EL (cell line): ENCODE data around the gene ARHGAP11A.
"Not testable (repeated sequence)": the region's sequence is repeated elsewhere in the genome, so short reads cannot be mapped to it uniquely, and the experiment has no call there.

Source experiments
- DNase-seq: peaks from one replicate; pipeline ENCODE4 v3.0.0-alpha.2; 2016

ARHGAP11A gene, protein sequence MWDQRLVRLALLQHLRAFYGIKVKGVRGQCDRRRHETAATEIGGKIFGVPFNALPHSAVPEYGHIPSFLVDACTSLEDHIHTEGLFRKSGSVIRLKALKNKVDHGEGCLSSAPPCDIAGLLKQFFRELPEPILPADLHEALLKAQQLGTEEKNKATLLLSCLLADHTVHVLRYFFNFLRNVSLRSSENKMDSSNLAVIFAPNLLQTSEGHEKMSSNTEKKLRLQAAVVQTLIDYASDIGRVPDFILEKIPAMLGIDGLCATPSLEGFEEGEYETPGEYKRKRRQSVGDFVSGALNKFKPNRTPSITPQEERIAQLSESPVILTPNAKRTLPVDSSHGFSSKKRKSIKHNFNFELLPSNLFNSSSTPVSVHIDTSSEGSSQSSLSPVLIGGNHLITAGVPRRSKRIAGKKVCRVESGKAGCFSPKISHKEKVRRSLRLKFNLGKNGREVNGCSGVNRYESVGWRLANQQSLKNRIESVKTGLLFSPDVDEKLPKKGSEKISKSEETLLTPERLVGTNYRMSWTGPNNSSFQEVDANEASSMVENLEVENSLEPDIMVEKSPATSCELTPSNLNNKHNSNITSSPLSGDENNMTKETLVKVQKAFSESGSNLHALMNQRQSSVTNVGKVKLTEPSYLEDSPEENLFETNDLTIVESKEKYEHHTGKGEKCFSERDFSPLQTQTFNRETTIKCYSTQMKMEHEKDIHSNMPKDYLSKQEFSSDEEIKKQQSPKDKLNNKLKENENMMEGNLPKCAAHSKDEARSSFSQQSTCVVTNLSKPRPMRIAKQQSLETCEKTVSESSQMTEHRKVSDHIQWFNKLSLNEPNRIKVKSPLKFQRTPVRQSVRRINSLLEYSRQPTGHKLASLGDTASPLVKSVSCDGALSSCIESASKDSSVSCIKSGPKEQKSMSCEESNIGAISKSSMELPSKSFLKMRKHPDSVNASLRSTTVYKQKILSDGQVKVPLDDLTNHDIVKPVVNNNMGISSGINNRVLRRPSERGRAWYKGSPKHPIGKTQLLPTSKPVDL

DNA sequence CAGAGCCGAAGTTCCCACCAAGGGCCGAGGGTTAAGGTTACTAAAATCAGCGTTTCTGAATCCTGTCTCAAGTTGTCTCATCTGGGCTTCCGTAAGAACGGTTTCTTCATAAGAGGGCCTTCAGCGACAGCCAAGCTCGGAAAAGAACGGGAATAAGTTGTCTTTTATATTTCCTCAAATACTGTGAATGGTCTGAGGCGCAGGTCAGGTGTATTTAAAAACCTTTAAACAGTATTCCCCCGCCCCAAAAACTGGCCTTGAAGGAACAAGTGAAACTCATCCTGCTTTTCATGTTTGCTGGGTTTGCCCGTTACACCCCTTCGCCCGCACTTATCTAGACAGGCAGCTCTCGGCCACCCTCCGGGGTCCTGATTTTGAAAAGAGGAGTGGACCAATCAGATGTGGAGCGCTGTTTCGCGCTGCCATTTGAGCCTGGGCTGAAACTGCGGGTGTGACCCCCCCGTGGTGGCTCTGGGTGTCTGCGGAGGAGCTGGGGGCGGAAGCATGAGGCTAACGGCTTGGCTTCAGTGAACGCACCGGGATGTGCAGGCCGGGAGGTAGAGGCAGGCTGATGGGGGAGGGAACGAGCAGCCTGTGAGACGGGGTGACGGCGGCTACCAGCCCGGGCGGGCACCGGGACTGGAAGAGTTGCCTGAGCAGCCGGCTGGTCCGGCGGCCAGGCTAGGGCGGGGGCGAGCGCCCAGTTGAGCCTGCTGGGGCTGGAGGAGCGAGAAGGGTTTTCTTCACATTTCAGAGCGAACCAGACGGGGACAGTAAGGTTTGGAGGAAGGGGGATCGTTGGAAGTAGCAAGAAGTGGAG is at the start of gene ARHGAP11A:
Gene ARHGAP11A, plus strand, starts transcription at position 454 of the 820 bp plus-strand sequence. CDS start 708 bp downstream, outside the sequence.
- peak; percentile 82 for DNase-seq

DNA sequence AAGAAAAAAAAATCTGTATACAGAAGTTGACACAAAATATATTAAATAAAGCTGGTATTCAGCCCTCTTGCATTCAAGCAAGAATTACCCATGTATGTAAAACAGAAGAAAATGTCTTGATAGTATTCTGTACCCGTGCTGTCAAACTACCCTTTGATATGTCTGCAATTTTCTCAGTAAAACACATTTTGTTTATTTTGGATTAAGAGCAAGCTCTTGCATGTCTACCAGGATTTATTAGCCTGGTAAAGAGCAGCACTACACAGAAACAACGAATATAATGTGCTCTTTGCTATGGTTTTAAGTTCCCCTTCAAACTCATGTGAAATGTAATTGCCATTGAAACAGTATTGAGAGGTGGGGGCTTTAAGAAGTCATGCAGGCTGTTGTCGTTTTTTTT is 46.3 kb upstream of the ARHGAP11A start:
- not testable (repeated sequence) for DNase-seq

DNA sequence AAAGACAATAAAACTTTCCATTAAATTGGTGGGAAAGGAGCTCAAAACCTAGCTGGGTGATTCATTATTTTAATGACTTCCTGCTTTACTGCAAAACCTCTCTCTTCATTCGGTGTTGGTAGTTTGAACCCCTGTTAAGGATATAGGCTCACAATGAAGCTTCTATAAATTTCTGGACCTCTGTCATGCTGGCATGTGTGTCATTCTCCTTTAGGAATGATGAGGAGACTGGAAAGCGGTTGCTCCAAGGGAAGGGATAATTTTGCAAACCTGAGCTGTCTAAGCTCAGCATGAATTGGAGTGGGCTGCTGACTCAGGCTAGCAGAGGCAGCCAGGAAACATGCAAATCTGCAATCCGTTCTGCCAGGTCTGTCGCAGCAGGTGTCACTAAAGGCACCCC is 36.8 kb upstream of the ARHGAP11A start:
- not testable (repeated sequence) for DNase-seq

DNA sequence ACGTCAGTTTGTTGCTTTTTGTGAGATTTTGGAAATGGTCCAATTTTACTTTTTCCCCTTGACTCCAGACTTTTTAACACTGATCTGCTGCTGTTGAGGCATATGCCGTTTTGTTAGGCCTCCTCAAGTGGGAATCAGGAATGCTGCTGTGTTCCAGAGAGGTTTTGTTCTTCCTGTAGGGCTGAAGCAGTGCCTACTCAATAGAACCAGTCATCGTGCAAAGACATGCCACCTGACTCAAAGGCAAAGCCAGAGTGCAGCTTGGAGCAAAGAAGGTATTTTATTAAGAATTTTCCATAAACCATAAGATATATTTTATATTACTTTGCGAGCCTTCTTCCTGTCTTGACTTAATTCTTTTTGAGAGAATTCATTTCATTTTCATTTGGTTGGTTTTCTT is 29.5 kb upstream of the ARHGAP11A start:
- DNase-seq = not testable (repeated sequence)

DNA sequence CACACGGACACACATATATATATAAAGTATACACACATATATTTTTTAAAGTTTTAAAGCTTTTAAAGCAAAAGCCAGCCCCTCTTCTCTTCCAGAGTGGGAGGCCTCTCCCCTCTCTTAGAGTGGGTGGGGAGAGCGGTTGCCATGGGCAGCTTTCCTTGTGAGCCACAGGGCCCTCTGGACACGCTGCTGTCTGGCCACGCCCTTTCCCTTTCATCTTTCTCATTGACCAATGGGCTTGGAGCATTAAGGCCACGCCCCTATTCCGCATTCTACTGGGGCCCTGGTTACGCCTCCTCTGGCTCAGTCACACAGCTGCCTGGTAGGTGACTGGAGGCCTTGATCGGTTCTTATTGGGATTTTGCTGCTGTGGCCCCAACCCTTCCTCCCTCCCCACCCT is 22.2 kb upstream of the ARHGAP11A start, which contains the start of gene GOLGA8N:
Gene GOLGA8N, plus strand, starts transcription at position 306 of the 400 bp plus-strand sequence.
- DNase-seq = not testable (repeated sequence)

DNA sequence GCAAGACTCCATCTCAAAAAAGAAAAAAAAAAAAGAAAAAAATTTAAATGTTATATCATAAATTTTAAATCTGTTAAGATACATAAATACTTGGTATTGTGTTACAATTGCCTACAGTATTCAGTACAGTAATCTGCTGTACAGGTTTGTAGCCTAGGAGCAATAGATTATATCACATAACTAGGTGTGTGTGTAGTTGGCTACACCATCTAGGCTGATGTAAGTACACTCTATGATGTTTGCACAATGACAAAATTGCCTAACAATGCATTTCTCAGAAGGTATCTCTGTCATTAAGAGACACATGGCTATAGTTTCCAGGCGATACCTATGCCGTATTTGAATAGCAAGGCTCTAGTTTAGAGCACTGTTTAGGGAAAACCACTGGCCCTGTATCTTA is 5.8 kb upstream of the ARHGAP11A start:
- not testable (repeated sequence) for DNase-seq

DNA sequence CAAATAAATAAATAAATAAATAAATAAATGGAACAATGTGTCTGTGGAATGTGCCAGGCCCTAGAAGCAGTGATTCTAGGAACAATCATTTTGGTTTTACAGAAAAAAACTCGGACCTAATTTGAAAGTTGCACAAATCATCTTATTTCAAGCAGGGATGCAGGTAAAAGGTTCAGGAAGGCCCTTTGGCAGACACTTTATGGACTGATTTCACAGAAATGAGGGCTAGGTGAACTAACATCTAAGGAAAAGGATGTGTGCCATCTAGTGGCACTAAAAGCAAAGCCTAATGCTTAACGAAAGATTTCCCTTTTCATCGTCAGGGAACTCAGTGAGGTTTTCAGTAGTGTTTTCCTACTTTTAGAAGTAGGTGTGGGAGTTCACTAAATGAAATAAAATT is 4.6 kb upstream of the ARHGAP11A start:
- peak; percentile 43 for DNase-seq

DNA sequence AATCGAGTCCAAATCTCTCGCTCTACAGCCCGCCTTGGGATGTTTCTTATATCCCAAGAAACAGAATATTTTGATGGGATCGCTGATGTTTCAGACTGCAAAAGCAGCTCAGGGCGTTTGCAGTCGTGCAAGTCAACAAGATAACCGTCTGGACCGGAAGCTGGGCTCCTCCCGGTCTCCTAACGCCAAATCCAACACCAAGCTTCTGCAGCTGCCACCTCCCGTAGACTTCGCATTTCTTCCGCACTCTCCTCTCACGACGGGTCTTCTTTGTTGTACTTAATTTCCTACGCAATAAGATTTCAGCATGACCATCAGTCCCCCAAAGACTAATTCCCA is 623 bp upstream of the ARHGAP11A start:
- not testable (repeated sequence) for DNase-seq

DNA sequence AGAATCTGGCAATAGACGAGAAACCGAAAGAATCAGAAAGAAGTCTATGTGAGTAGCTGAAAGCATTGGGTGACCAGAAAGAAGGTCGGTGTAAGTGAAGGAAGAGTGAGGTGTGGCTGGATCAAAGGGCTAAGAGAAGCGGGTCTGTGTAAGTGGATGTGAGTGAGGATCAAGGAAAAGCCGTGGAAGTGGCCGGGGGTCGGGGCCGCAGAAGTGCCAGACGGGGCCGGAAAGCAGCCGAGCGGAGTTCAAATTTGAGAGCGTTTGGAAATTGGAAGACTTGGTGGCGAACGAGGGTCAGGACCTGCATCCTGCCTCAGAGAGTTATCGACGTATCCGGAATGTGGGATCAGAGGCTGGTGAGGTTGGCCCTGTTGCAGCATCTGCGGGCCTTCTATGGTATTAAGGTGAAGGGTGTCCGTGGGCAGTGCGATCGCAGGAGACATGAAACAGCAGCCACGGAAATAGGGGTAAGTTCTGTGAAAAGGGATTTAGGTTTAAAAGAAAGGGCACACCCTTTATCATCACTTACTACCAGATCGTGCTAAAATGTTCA is 645 bp downstream of the ARHGAP11A start:
- peak; percentile 34 for DNase-seq

DNA sequence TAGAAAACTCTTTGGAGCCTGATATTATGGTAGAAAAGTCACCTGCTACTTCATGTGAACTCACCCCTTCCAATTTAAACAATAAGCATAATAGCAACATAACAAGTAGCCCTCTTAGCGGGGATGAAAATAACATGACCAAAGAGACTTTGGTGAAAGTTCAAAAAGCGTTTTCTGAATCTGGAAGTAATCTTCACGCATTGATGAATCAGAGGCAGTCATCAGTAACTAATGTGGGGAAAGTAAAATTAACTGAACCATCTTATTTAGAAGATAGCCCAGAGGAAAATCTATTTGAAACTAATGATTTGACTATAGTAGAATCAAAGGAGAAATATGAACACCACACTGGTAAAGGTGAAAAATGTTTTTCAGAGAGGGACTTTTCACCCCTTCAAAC is 21.1 kb downstream of the ARHGAP11A start:
- no peak for DNase-seq

DNA sequence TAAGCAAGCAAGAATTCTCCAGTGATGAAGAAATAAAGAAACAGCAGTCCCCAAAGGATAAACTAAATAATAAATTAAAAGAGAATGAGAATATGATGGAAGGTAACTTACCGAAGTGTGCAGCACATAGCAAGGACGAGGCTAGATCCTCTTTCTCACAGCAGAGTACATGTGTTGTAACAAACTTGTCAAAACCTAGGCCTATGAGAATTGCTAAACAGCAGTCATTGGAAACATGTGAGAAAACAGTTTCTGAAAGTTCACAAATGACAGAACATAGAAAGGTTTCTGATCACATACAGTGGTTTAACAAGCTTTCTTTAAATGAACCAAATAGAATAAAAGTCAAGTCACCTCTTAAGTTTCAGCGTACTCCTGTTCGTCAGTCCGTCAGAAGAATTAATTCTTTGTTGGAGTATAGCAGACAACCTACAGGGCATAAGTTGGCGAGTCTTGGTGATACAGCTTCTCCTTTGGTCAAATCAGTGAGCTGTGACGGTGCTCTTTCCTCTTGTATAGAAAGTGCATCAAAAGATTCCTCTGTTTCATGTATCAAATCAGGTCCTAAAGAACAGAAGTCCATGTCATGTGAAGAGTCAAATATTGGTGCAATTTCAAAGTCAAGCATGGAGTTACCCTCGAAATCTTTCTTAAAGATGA is 21.7 kb downstream of the ARHGAP11A start:
- DNase-seq = no peak

DNA sequence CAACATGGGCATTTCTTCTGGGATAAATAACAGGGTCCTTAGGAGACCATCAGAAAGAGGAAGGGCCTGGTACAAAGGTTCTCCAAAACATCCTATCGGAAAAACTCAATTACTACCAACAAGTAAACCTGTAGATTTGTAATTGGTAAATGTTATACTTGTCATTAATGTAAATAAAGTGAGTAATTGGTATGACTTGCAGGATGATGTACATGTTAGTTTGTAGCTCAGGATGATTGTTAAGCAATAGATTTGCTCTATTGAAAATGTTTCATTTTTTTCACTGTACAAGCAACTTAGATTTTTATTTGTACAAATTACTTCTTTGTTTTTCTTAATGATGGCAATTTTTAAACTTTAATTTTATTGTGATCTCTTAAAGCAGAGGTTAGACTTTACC is 22.4 kb downstream of the ARHGAP11A start:
- DNase-seq = no peak

DNA sequence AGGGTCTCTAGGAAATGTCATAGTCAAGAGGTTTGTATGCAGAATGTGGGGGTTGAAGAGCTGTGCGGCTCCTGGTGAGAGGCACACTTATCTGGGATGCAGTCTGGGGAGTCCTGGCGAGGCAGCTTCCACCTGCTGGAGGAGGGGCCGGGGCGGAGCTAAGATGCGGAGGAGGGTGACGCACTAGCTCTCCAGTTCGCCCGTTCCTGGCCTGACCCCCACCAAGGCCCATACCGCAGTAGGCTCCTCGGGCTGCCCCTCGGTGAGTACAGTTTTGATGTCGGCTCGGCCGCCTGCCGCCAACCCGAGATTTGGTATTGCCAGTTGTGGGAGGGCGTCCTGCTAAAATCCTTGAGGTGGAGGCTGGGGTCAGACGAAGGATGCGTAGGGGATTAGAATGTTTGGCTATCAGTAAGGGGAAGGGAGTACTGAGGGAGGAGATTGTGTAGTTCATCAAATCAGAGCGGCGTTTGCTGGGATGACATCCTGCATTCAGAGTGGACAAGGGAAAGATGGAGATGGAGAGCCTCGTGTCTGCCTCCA is 26.3 kb downstream of the ARHGAP11A start, which contains the start of gene SCG5:
Gene SCG5, plus strand, starts transcription at position 194 of the 543 bp plus-strand sequence. CDS start 1,883 bp downstream, outside the sequence.
- no peak for DNase-seq

DNA sequence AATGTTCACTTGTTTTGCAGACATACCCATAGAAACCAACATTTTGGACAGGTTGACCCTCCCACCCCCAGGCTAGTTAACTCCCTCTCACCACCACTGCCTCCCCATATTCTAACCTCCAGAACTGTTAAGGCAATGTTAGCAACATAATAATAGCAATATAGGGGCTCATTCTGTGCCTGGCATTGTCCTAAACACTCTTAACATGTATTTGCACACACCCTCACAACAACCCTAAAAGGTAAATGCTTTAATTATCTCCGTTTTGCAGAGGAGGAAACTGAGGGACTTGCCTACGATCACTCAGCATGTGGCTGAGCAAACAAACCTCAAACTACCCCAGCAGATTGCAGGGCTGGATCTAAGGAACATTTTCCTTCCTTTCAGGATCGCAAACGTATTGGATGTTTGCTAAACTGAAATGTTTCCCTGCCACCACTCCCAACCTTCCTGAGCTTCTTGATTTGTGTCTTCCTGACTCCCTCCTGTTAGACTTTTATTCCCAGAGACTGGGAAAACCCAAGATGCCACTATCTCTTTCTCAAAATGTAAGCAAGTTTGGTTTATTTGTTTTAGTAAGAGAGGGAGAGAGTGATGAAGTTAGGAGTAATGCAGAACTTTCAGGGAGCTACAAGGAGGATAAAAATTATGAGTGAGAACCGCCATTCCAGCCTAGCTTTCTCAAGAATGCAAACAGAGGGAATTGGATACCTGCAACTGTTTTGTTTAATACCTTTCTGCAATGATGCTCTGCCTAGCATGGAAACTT is 27.5 kb downstream of the ARHGAP11A start:
- DNase-seq = no peak

DNA sequence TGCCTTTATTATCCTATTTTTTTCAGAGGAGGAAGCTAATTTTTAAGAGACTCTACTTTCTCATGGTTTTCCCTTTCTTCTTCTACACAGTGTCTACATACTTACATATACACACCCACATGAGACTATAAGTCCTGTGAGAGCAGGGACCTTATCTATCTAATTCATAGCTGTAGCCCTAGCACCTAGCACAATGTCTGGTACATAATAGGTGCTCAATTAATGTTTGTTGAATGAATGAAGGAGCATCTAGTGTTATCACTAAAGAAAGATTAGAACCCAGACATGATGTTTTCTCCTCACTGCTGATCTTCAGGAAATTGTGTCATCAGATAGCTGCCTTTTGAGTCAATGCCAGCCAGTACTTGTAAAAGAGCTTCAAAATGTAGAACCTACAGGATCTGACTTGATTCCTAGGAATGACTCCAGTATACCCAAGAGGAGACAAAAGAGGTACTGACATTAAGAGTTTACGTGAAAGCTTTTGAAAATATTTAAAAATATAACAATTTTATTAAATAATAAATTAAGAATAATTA is 28.7 kb downstream of the ARHGAP11A start:
- DNase-seq = peak; percentile 43

DNA sequence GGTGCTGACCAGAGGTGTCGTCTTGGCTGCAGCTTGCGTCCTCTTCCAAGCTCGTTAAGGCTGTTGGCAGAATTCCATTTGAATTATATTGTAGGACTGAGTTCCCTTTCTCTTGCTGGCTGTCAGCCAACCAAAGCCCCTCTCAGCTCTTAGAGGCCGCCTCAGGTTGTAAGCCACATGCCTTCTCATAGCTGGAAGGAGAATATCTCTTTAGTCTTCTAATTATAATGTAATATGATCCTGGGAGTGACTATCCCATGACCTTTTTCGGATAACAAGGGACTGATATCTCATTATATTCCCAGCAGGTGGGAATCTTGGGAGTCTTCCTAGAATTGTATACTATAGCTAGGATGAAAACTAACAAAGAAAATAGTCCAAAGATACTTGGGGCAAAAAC is 31.0 kb downstream of the ARHGAP11A start:
- DNase-seq = no peak

DNA sequence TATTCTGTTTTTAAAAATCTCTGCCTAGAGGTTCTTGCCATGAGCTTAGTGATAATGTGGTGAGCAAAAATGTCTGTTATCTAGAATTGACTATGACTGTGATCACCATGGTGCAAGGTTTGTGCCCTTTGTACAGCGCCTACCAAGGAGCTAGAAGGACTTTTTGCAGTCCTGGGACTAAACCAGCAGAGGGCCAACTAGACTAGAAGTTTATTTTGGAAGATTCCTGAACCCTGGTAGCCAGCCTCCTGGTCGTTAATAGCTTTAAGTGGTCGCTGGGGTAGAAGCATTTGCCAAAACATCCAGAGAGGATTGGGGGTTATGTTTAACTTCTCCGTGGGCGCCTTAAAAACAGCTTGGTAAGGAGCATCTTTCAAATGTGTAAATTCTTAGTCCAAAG is 34.0 kb downstream of the ARHGAP11A start:
- DNase-seq = peak; percentile 42

DNA sequence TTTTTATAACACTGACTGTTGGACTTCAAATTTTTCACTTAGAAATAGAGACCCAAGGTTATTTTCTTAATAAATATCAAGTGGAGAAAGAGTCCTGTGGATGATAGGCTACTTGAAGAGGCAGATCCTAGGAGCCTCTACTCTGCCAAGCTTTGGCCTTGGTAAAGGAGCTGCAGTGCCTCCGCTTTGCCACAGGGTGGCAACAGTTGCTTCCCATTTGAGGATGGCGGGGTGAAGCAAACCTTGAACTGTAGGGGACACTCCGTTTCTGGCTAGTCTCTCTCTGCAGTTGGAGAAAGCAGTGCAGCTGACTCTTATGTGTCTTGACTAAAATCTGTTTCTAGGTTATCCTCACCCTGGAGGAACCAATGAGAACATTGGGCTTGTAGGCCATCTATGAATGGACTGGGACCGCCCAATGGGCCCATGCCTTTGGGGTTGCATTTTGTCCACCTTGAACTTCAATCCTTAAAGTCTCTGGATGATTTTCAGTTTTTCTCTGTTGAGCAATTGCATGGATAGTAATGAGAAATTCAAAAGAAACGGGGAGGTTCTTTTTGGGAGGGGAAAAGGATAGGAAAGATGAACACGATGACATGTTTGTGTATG is 36.0 kb downstream of the ARHGAP11A start:
- peak; percentile 76 for DNase-seq

DNA sequence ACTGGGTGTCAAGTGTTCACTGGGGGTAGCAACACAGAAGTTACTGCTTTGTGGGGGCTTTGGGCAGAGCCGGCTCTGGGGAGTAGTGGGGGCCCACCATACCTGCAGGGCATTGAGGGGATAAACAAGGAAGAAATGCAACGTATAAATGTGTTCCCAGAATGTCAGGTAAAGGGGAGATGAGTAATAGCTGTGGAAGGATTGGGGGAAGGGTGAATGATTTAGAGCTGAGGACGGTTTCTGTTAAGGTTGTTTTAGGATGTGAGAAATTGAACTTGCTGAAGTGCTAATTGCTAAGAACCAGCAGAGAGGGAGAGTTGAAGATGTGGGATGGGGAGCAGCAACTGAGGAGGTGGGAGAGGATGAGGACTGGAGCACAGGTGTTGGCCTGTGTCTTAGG is 36.9 kb downstream of the ARHGAP11A start:
- no peak for DNase-seq

DNA sequence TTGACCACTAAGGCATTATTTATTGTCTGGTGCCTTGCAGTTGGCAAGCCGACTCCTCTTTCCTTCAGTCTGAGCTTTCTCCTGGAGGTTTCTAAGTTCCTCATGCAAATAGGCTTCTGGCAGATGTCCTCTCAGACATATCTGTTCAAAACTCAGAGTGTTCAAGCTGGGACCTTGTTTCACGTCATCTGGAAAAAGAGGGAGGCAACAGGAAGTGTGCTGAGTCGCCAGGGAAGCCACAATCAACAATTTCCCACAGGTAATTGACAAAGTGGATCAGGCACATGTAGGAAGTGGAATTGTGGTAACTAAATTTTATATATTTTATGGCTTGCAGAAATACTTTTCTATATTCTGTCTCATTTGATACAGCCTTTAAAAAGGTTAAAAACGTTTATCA is 40.8 kb downstream of the ARHGAP11A start:
- no peak for DNase-seq
